GM18526 (cell line): Measurements from ENCODE around the gene SH3RF2.

Source experiments
- POLR2A ChIP-seq: IDR thresholded peaks from 3 replicates; pipeline ENCODE4 v1.6.1; 2011; ENCODE audit not compliant: insufficient read length; ENCODE audit errors: extremely low read depth

The SH3RF2 gene

GRCh38 chr5:146027751-146028150 lies 91.4 kb downstream of the SH3RF2 start:
- TF ChIP-seq POLR2A, result no peak

GRCh38 chr5:146032911-146033310 lies 96.5 kb downstream of the SH3RF2 start:
- no peak for TF ChIP-seq POLR2A

GRCh38 chr5:146034127-146034526 lies 97.7 kb downstream of the SH3RF2 start:
- no peak for TF ChIP-seq POLR2A

- no peak for TF ChIP-seq POLR2A
Measured at GRCh38 chr5:146034605-146035004, 98.2 kb downstream of the SH3RF2 start.

- no peak for TF ChIP-seq POLR2A
Measured at GRCh38 chr5:146039420-146039819, 103.0 kb downstream of the SH3RF2 start.

- TF ChIP-seq POLR2A, result no peak
Measured at GRCh38 chr5:146040527-146040926, 104.1 kb downstream of the SH3RF2 start.

GRCh38 chr5:146041180-146041789 lies 104.9 kb downstream of the SH3RF2 start:
- no peak for TF ChIP-seq POLR2A

GRCh38 chr5:146042628-146043279 lies 106.4 kb downstream of the SH3RF2 start:
- no peak for TF ChIP-seq POLR2A

GRCh38 chr5:146043722-146044121 lies 107.3 kb downstream of the SH3RF2 start:
- TF ChIP-seq POLR2A, result no peak

- TF ChIP-seq POLR2A, result no peak
Measured at GRCh38 chr5:146047396-146047795, 111.0 kb downstream of the SH3RF2 start.

- no peak for TF ChIP-seq POLR2A
Measured at GRCh38 chr5:146048994-146049703, 112.8 kb downstream of the SH3RF2 start.

- no peak for TF ChIP-seq POLR2A
Measured at GRCh38 chr5:146049704-146050026, 113.3 kb downstream of the SH3RF2 start.

GRCh38 chr5:146050086-146050485 lies 113.7 kb downstream of the SH3RF2 start:
- no peak for TF ChIP-seq POLR2A

- TF ChIP-seq POLR2A, result no peak
Measured at GRCh38 chr5:146051678-146052077, 115.3 kb downstream of the SH3RF2 start.

- no peak for TF ChIP-seq POLR2A
Measured at GRCh38 chr5:146052780-146053179, 116.4 kb downstream of the SH3RF2 start.

- no peak for TF ChIP-seq POLR2A
Measured at GRCh38 chr5:146055432-146055831, 119.1 kb downstream of the SH3RF2 start.
